ENCODE measurements around the gene PTGES3L.

GRCh38 chr17:42920106-42920900 lies 59.6 kb downstream of the PTGES3L start:
- TF ChIP-seq CTCF (IDR thresholded peaks at IDR 0.05) = no peak
- TF ChIP-seq POLR2AphosphoS5 (IDR thresholded peaks at IDR 0.05) = no peak
